Hematopoietic multipotent progenitor cell treated with erythropoietin and hydrocortisone succinate and interleukin-3 and kit ligand, for 15 days (in vitro differentiated cells): ENCODE data around the gene WWC2.

Experiments
- DNase-seq: peaks from one replicate; pipeline ENCODE4 v3.0.0-alpha.2; 2015; ENCODE audit warnings: low spot score

WWC2 gene

GRCh38 chr4:183329954-183330742 is 231.1 kb downstream of the WWC2 start:
- DNase-seq: no peak

- DNase-seq: no peak
These were observed 231.8 kb downstream of the WWC2 start for GRCh38 chr4:183330841-183331240.

GRCh38 chr4:183332447-183332846 is 233.4 kb downstream of the WWC2 start:
- no peak for DNase-seq

GRCh38 chr4:183333202-183333601 is 234.1 kb downstream of the WWC2 start:
- DNase-seq: no peak

- DNase-seq: no peak
These were observed 234.9 kb downstream of the WWC2 start for GRCh38 chr4:183333983-183334382.

GRCh38 chr4:183335369-183335940 is 236.4 kb downstream of the WWC2 start:
- no peak for DNase-seq

GRCh38 chr4:183337349-183337748 is 238.3 kb downstream of the WWC2 start:
- no peak for DNase-seq

GRCh38 chr4:183337833-183338232 is 238.8 kb downstream of the WWC2 start:
- DNase-seq: no peak

- DNase-seq: no peak
These were observed 243.8 kb downstream of the WWC2 start for GRCh38 chr4:183342541-183343533.

GRCh38 chr4:183343730-183344129 is 244.7 kb downstream of the WWC2 start:
- DNase-seq: no peak

GRCh38 chr4:183344523-183345255 is 245.6 kb downstream of the WWC2 start:
- DNase-seq: no peak

- no peak for DNase-seq
These were observed 246.2 kb downstream of the WWC2 start for GRCh38 chr4:183345261-183345660.

GRCh38 chr4:183347146-183347545 is 248.1 kb downstream of the WWC2 start:
- DNase-seq: no peak

- no peak for DNase-seq
These were observed 248.5 kb downstream of the WWC2 start for GRCh38 chr4:183347566-183347965.

GRCh38 chr4:183348136-183348535 is 249.1 kb downstream of the WWC2 start:
- no peak for DNase-seq

GRCh38 chr4:183348706-183349659 is 249.9 kb downstream of the WWC2 start:
- DNase-seq: peak; percentile 17

GRCh38 chr4:183349673-183350072 is 250.6 kb downstream of the WWC2 start:
- DNase-seq: no peak

- no peak for DNase-seq
These were observed 251.4 kb downstream of the WWC2 start for GRCh38 chr4:183350317-183351071.

GRCh38 chr4:183352546-183352945 is 253.5 kb downstream of the WWC2 start:
- no peak for DNase-seq

GRCh38 chr4:183353557-183353956 is 254.5 kb downstream of the WWC2 start:
- no peak for DNase-seq
